Thoracic aorta (tissue), 2 donors: ENCODE data around the gene AUTS2. TPM values are rescaled to one million over a fixed set of nuclear protein-coding genes. Genes with fewer than 3 reads are reported as not detected.

Source experiments
- ATAC-seq: fragments of 150-250 bp; one replicate; pipeline ENCODE4 v1.8.0; 2017; ENCODE audit warnings: low read depth; ENCODE audit not compliant: insufficient number of reproducible peaks, low FRiP score
- DNase-seq: peaks from one replicate; pipeline ENCODE4 v3.0.0-alpha.2; 2020; ENCODE audit warnings: low spot score
- H3K27ac ChIP-seq, 2 donors: fragments of 200-600 bp; sonication (generic); 1 replicate in 1 of 2; 2 replicates in 1 of 2; pipeline ENCODE4 v1.5.1; 2016; ENCODE audit warnings: mild to moderate bottlenecking in 2 of 2, moderate library complexity in 2 of 2
- H3K27me3 ChIP-seq: fragments of 200-600 bp; sonication (generic); replicated peaks from 2 replicates; pipeline ENCODE4 v1.6.0; 2016; ENCODE audit warnings: mild to moderate bottlenecking; ENCODE audit not compliant: insufficient read depth
- H3K36me3 ChIP-seq: fragments of 200-600 bp; sonication (generic); one replicate; pipeline ENCODE4 v1.5.1; 2016
- H3K4me1 ChIP-seq, 2 donors: fragments of 200-600 bp; sonication (generic); 1 replicate in 1 of 2; 2 replicates in 1 of 2; pipeline versions ENCODE4 v1.5.1 to v1.6.0; 2016; ENCODE audit warnings: low read depth in 2 of 2, mild to moderate bottlenecking in 1 of 2; ENCODE audit not compliant: control insufficient read depth in 1 of 2
- H3K4me3 ChIP-seq: fragments of 200-600 bp; sonication (generic); 2 replicates; pipeline ENCODE4 v1.5.1; 2016; ENCODE audit warnings: mild to moderate bottlenecking
- H3K9me3 ChIP-seq: fragments of 200-600 bp; sonication (generic); 2 replicates; pipeline ENCODE4 v1.5.1; 2016
- total RNA-seq, 2 donors: library from RNA; depleted of rRNA; stranded (reverse); fragments of >200 nt; gene quantifications; one replicate each; pipeline versions ENCODE4 v1.1.0 to v1.2.3, GENCODE V29; 2016
- TF ChIP-seq, protein P1 (sequence below): fragments of 200-600 bp; sonication (generic); IDR thresholded peaks from one replicate; pipeline ENCODE4 v1.5.1; 2019; ENCODE audit warnings: antibody characterized with exemption

Gene AUTS2
- total RNA-seq, 2 donors from 2014 or later: 49.4 to 101 TPM

DNA sequence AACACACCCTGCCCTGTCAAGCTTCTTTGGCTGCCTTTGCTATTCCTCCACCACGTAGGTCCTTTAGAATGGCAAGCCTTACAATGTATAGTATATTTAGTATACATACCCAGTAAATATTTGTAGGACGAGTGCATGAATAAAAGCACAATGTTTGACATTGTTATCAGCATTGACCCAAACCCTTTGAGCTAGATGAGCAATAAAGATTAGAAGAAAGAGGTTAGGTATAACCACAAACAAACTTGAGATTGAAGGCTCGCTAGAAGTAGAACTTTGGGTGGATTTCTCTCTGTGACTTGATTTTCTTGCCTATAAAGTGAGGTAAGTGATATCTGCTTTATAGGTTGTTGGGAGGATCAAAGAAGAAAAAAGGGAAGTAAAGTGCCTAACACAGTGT lies 972.7 kb downstream of the AUTS2 start:
- no peak for ATAC-seq
- H3K36me3 ChIP-seq: no peaks in the 10 kb centered on the region
- no peak overlapping the region for H3K4me3 ChIP-seq
- no peak overlapping the region for H3K27ac ChIP-seq
- no peak for DNase-seq
- TF ChIP-seq, protein P1, sequence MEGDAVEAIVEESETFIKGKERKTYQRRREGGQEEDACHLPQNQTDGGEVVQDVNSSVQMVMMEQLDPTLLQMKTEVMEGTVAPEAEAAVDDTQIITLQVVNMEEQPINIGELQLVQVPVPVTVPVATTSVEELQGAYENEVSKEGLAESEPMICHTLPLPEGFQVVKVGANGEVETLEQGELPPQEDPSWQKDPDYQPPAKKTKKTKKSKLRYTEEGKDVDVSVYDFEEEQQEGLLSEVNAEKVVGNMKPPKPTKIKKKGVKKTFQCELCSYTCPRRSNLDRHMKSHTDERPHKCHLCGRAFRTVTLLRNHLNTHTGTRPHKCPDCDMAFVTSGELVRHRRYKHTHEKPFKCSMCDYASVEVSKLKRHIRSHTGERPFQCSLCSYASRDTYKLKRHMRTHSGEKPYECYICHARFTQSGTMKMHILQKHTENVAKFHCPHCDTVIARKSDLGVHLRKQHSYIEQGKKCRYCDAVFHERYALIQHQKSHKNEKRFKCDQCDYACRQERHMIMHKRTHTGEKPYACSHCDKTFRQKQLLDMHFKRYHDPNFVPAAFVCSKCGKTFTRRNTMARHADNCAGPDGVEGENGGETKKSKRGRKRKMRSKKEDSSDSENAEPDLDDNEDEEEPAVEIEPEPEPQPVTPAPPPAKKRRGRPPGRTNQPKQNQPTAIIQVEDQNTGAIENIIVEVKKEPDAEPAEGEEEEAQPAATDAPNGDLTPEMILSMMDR: no peak
- H3K4me1 ChIP-seq: peaks cover 0 to 4% of the 10 kb centered on the region in 2 donors
- no peaks in the 10 kb centered on the region for H3K27me3 ChIP-seq
- no peaks in the 10 kb centered on the region for H3K9me3 ChIP-seq

DNA sequence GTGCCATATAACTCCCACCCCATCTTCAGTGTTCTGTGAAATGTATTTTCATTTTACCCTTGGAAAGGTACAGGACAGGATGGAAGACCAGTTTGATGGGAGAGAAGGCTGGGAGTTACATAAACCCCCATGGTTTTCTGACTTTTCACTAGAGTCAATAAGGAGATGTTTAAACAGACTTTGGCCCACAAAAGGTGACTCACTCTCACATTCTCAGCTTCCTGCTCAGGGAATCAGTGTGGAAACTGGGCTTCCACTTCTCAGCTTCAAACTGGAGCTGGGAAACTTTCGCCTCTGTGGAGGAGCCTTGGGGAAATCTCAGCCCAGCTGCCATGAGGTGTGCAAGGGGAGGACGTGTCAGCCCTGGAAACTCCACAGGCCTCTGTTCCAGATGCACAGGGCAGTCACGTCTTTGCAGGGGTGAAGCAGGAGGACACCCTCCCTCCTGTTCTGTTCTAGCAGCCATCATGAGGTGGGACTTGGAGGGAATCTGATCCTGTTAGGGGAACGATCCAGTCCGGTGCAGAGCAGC lies 973.2 kb downstream of the AUTS2 start:
- TF ChIP-seq, protein P1: no peak
- H3K9me3 ChIP-seq: no peaks in the 10 kb centered on the region
- peaks cover 0 to 4% of the 10 kb centered on the region in 2 donors for H3K4me1 ChIP-seq
- no peak overlapping the region for H3K27ac ChIP-seq
- no peak overlapping the region for H3K4me3 ChIP-seq
- no peaks in the 10 kb centered on the region for H3K27me3 ChIP-seq
- H3K36me3 ChIP-seq: no peaks in the 10 kb centered on the region
- DNase-seq (no peak), ATAC-seq (no peak)

DNA sequence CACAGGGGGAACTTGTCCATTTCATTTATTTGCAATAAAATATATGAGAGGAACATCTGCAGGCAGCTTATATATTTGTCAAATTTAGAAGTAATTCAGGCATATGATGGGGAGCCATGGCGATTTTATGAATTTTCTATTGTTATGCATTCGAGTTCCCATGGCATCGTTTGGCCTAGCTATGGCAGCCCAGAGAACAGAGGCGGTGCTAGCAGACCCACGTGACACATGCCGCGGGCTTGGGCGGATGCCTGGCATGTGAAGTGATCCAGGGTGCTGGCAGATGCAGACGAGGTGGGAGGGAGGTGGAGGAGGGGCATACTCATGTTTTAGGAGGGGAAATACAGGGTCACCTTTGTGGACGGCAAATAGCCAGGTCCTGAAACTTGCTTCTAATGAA lies 973.7 kb downstream of the AUTS2 start:
- Histone ChIP-seq H3K27ac (no peak overlapping the region), H3K9me3 (no peaks in the 10 kb centered on the region), H3K4me3 (no peak overlapping the region), H3K4me1 (peaks cover 0 to 4% of the 10 kb centered on the region in 2 donors), H3K36me3 (no peaks in the 10 kb centered on the region), H3K27me3 (no peaks in the 10 kb centered on the region)
- DNase-seq (no peak), ATAC-seq (no peak)
- TF ChIP-seq, protein P1: no peak

DNA sequence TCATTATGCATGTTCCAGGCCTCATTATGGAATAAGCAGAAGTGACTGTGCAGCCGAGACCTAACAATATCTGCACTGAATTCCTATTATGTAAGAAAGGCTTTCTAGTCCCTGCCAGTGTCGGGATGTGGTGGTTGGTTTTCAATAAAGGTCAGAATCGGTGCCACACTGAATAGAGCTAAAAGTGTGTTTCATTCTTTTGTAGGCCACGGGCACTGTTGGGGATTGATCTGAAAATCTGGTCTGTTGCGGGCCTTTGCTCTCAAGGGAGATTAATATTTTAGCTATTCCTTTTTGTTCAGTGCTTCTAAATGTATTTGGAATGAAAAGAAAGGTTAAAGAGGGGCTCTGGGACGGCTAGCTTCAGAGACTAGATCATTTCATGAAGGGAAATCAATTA lies 974.3 kb downstream of the AUTS2 start:
- TF ChIP-seq, protein P1: no peak
- DNase-seq (no peak), ATAC-seq (no peak)
- H3K36me3 ChIP-seq: no peaks in the 10 kb centered on the region
- H3K9me3 ChIP-seq: no peaks in the 10 kb centered on the region
- H3K27me3 ChIP-seq: no peaks in the 10 kb centered on the region
- H3K4me1 ChIP-seq: peaks cover 0 to 4% of the 10 kb centered on the region in 2 donors
- no peak overlapping the region for H3K27ac ChIP-seq
- H3K4me3 ChIP-seq: no peak overlapping the region

DNA sequence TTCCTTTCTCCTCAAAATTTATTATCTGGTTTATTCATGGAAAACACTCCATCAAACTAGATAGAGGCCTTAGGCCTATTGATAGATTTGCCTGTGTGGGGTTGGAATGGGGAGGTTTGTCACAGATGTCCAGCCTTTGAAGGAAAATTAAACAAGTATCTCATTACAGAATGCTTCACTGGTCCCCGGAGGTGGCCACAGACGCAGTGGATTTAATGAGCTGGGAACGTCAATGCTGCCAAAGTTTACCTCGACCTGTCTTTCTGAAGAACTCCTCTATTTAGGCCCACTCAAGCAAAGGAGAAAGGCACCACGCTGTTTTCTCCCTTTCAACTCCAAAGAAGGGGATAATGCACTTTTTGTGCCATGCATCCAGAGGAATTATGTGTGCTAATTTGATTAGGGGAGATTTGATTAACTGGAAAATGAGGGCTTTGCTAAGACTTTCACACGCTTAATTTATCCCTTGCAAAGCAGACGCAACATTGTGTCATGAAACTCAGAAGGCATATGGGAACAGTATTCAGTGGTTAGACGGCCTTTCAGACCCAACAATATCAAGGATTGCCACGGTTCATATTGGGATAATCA lies 974.9 kb downstream of the AUTS2 start:
- no peak overlapping the region for H3K27ac ChIP-seq
- no peaks in the 10 kb centered on the region for H3K36me3 ChIP-seq
- ATAC-seq (no peak), DNase-seq (no peak)
- TF ChIP-seq, protein P1: no peak
- peaks cover 0 to 4% of the 10 kb centered on the region in 2 donors for H3K4me1 ChIP-seq
- no peaks in the 10 kb centered on the region for H3K27me3 ChIP-seq
- H3K9me3 ChIP-seq: no peaks in the 10 kb centered on the region
- H3K4me3 ChIP-seq: no peak overlapping the region
